Measurements from ENCODE around the gene PIP4K2C. TPM values are rescaled to one million over a fixed set of nuclear protein-coding genes. Genes with fewer than 3 reads are reported as not detected.

The PIP4K2C gene
- polyA plus RNA-seq, 1 experiment, result 30.1 TPM

- Histone ChIP-seq H3K27me3 (ENCODE audit: control insufficient read depth, insufficient read depth, low read length) (no peaks in the 10 kb centered on the region), H3K36me3 (ENCODE audit: control insufficient read depth, insufficient read depth, low read length) (peaks cover 9% of the 10 kb centered on the region), H3K4me3 (ENCODE audit: low read depth, low read length) (no peak overlapping the region)
- CTCF ChIA-PET, result interaction anchor here (1.0 to 4.2 kb wide), 4 partner anchors 8 to 27 kb away, joined by 4 to 21 read pairs (median 6); partner anchors contain the start of gene B4GALNT1
- POLR2A ChIA-PET, result no interaction called here
- no peak for DNase-seq (ENCODE audit: low read depth)
- no peak for TF ChIP-seq CTCF (IDR thresholded peaks at IDR 0.05; ENCODE audit: insufficient read depth, low read depth, low read length)
Observed at GRCh38 chr12:57605811-57606311, 14.9 kb downstream of the PIP4K2C start.

- no peak for DNase-seq (ENCODE audit: low read depth)
- no peak for TF ChIP-seq CTCF (IDR thresholded peaks at IDR 0.05; ENCODE audit: insufficient read depth, low read depth, low read length)
- no peaks in the 10 kb centered on the region for H3K27me3 ChIP-seq (ENCODE audit: control insufficient read depth, insufficient read depth, low read length)
- no peak overlapping the region for H3K4me3 ChIP-seq (ENCODE audit: low read depth, low read length)
- CTCF ChIA-PET, result interaction anchor here (1.0 to 4.2 kb wide), 4 partner anchors 8 to 27 kb away, joined by 4 to 21 read pairs (median 6); partner anchors contain the start of gene B4GALNT1
- POLR2A ChIA-PET, result no interaction called here
- H3K36me3 ChIP-seq (ENCODE audit: control insufficient read depth, insufficient read depth, low read length), result peaks cover 8% of the 10 kb centered on the region
Observed at GRCh38 chr12:57606399-57606798, 15.4 kb downstream of the PIP4K2C start.

GRCh38 chr12:57606821-57607220, 15.8 kb downstream of the PIP4K2C start:
- Histone ChIP-seq H3K4me3 (ENCODE audit: low read depth, low read length) (no peak overlapping the region), H3K36me3 (ENCODE audit: control insufficient read depth, insufficient read depth, low read length) (peaks cover 8% of the 10 kb centered on the region), H3K27me3 (ENCODE audit: control insufficient read depth, insufficient read depth, low read length) (no peaks in the 10 kb centered on the region)
- TF ChIP-seq CTCF (IDR thresholded peaks at IDR 0.05; ENCODE audit: insufficient read depth, low read depth, low read length), result no peak
- ChIA-PET POLR2A (no interaction called here), CTCF (interaction anchor here (1.0 to 4.2 kb wide), 3 partner anchors 14 to 23 kb away, joined by 4 to 21 read pairs (median 4); no protein-coding TSS in a partner anchor)
- no peak for DNase-seq (ENCODE audit: low read depth)

- Histone ChIP-seq H3K27me3 (ENCODE audit: control insufficient read depth, insufficient read depth, low read length) (no peaks in the 10 kb centered on the region), H3K36me3 (ENCODE audit: control insufficient read depth, insufficient read depth, low read length) (peaks cover 8% of the 10 kb centered on the region), H3K4me3 (ENCODE audit: low read depth, low read length) (no peak overlapping the region)
- no peak for TF ChIP-seq CTCF (IDR thresholded peaks at IDR 0.05; ENCODE audit: insufficient read depth, low read depth, low read length)
- no peak for DNase-seq (ENCODE audit: low read depth)
- ChIA-PET POLR2A (no interaction called here), CTCF (interaction anchor here (0.6 to 4.2 kb wide), 3 partner anchors 12 to 24 kb away, joined by 3 to 21 read pairs (median 4); no protein-coding TSS in a partner anchor)
Observed at GRCh38 chr12:57607958-57608663, 17.1 kb downstream of the PIP4K2C start.

GRCh38 chr12:57609101-57609780, 18.2 kb downstream of the PIP4K2C start:
- ChIA-PET CTCF (interaction anchor here (4.2 to 5.0 kb wide), 2 partner anchors 13 to 25 kb away, joined by 21 to 29 read pairs; no protein-coding TSS in a partner anchor), POLR2A (no interaction called here)
- Histone ChIP-seq H3K4me3 (ENCODE audit: low read depth, low read length) (no peak overlapping the region), H3K36me3 (ENCODE audit: control insufficient read depth, insufficient read depth, low read length) (peaks cover 11% of the 10 kb centered on the region), H3K27me3 (ENCODE audit: control insufficient read depth, insufficient read depth, low read length) (no peaks in the 10 kb centered on the region)
- TF ChIP-seq CTCF (IDR thresholded peaks at IDR 0.05; ENCODE audit: insufficient read depth, low read depth, low read length), result no peak
- DNase-seq (ENCODE audit: low read depth), result no peak

All from BJ (cell line).